ENCODE results near the gene ACE2.

Gene ACE2

GRCh38 chrX:15605226-15605625 is 4.5 kb upstream of the ACE2 start:
- no peak for TF ChIP-seq CTCF (IDR thresholded peaks at IDR 0.05; ENCODE audit: borderline replicate concordance, insufficient read depth, low read depth, low read length)

GRCh38 chrX:15602761-15603160 is 2.0 kb upstream of the ACE2 start:
- TF ChIP-seq CTCF (IDR thresholded peaks at IDR 0.05; ENCODE audit: borderline replicate concordance, insufficient read depth, low read depth, low read length): no peak
- H3K4me3 ChIP-seq (ENCODE audit: low read depth, low read length): no peak overlapping the region

More at GRCh38 chrX:15605226-15605625, 4.5 kb upstream of the ACE2 start:
- H3K4me3 ChIP-seq (ENCODE audit: low read depth, low read length): no peak overlapping the region

GRCh38 chrX:15601932-15602331 is 1.2 kb upstream of the ACE2 start:
- no peak overlapping the region for H3K4me3 ChIP-seq (ENCODE audit: low read depth, low read length)
- TF ChIP-seq CTCF (IDR thresholded peaks at IDR 0.05; ENCODE audit: borderline replicate concordance, insufficient read depth, low read depth, low read length): no peak

- H3K4me3 ChIP-seq (ENCODE audit: low read depth, low read length): no peak overlapping the region
- no peak for TF ChIP-seq CTCF (IDR thresholded peaks at IDR 0.05; ENCODE audit: borderline replicate concordance, insufficient read depth, low read depth, low read length)
Observed at GRCh38 chrX:15600049-15600448, 711 bp downstream of the ACE2 start.

- TF ChIP-seq CTCF (IDR thresholded peaks at IDR 0.05; ENCODE audit: borderline replicate concordance, insufficient read depth, low read depth, low read length): no peak
- no peak overlapping the region for H3K4me3 ChIP-seq (ENCODE audit: low read depth, low read length)
Observed at GRCh38 chrX:15599461-15599860, 1.3 kb downstream of the ACE2 start.

- TF ChIP-seq CTCF (IDR thresholded peaks at IDR 0.05; ENCODE audit: borderline replicate concordance, insufficient read depth, low read depth, low read length): no peak
- H3K4me3 ChIP-seq (ENCODE audit: low read depth, low read length): no peak overlapping the region
Observed at GRCh38 chrX:15598026-15598425, 2.7 kb downstream of the ACE2 start.

- no peak for TF ChIP-seq CTCF (IDR thresholded peaks at IDR 0.05; ENCODE audit: borderline replicate concordance, insufficient read depth, low read depth, low read length)
- H3K4me3 ChIP-seq (ENCODE audit: low read depth, low read length): no peak overlapping the region
Observed at GRCh38 chrX:15594371-15594770, 6.4 kb downstream of the ACE2 start.

Data from GM12875 (cell line).